ENCODE data around the gene FAT1.

FAT1 gene

GRCh38 chr4:186581421-186581820 lies 142.2 kb downstream of the FAT1 start:
- TF ChIP-seq, protein P1, sequence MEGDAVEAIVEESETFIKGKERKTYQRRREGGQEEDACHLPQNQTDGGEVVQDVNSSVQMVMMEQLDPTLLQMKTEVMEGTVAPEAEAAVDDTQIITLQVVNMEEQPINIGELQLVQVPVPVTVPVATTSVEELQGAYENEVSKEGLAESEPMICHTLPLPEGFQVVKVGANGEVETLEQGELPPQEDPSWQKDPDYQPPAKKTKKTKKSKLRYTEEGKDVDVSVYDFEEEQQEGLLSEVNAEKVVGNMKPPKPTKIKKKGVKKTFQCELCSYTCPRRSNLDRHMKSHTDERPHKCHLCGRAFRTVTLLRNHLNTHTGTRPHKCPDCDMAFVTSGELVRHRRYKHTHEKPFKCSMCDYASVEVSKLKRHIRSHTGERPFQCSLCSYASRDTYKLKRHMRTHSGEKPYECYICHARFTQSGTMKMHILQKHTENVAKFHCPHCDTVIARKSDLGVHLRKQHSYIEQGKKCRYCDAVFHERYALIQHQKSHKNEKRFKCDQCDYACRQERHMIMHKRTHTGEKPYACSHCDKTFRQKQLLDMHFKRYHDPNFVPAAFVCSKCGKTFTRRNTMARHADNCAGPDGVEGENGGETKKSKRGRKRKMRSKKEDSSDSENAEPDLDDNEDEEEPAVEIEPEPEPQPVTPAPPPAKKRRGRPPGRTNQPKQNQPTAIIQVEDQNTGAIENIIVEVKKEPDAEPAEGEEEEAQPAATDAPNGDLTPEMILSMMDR (conservative IDR thresholded peaks at IDR 0.05; ENCODE audit: low read depth, low read length) = no peak
- H3K4me3 ChIP-seq (ENCODE audit: low read depth, low read length) = no peak overlapping the region
- DNase-seq (ENCODE audit: low read depth) = no peak

DNA sequence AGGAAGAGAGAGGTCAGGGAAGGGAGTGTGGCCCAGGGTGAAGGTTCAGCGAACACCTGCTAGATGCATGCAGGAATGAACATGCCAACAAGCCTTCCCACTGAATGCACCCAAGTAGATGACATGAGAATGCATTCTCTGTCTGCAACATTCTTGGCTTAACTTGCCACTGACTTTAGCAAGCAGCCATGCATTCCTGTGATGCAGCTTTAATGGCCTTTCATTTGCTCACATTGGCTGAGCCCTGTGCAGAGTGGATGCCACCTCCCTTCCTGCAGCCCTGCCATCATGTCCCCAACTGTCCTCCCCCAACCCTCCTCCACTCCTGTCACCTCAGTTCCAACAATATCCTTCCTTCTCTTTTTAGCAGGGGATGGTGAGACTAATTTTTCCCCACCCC lies 143.0 kb downstream of the FAT1 start:
- TF ChIP-seq, protein P1 (conservative IDR thresholded peaks at IDR 0.05; ENCODE audit: low read depth, low read length) = no peak
- no peak for DNase-seq (ENCODE audit: low read depth)
- H3K4me3 ChIP-seq (ENCODE audit: low read depth, low read length) = no peak overlapping the region

DNA sequence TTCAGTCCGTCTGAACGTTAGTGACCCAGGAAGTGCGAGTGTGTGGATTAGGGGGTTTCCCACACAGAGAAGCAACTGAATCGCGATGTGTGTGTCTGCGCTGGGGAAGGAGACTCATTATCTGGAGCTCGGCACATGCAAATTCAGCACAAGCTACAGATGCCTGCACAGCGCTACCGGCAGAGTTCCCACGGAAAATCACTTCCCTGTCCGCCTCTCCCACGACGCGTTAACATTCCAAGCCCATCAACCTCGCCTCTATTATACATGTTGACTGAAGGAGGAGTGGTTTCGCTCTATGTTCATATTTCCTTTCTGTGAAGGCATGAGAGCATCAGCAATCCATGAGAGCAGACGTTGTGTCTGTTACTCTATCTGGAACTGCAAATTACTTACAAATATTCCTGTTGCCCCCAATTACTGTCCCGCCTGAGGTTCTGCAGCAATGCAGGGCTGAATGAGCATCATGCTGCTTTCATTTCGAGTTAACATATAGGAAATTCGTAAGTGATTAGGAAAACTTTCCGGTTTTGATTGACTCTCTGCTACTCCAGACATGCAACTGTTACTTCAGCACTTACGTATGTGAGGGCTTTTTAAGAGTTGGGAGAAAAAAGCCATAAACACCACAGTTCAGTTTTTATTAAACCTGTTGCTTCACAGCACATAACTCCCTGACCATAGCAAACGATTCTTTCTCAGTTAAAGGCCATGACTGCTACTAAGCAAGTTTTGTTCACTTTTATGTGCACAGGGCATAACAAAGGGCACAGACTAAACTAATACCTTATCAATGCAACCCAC lies 153.3 kb downstream of the FAT1 start:
- peak overlapping the region; percentile 32 for H3K4me3 ChIP-seq (ENCODE audit: low read depth, low read length)
- TF ChIP-seq, protein P1 (conservative IDR thresholded peaks at IDR 0.05; ENCODE audit: low read depth, low read length) = no peak
- peak; percentile 40 for DNase-seq (ENCODE audit: low read depth)

DNA sequence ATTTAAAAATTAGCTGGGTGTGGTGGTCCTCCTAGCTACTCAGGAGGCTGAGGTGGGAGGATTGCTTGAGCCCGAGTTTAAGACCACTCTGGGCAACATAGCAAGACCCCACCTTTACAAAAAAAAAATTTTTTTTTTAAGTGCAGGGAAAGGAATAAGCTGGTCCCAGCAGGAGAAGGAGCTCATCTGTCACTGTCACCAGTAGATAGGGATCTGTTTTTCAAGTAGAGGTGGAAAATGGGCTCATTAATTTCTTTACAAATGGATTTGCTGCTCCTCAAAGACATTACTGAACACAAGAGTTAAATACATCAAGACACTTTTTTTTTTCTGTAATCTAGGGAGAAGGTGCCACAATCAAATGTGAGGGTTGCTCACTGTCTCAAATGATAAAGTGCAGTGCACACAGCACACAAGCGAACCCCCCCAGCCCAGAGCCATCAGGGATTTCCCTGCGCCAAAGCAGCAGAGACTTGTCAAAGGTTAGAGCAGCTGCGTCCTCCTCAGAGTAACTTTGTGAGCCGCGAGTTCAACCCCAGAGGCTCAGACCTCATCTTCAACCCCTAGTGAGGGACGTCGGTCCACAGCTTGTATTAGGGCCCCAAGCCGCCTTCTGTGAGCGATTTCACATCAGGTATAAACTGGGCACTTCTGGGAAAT lies 154.0 kb downstream of the FAT1 start:
- peak overlapping the region; percentile 32 for H3K4me3 ChIP-seq (ENCODE audit: low read depth, low read length)
- TF ChIP-seq, protein P1 (conservative IDR thresholded peaks at IDR 0.05; ENCODE audit: low read depth, low read length) = no peak
- no peak for DNase-seq (ENCODE audit: low read depth)

GRCh38 chr4:186566068-186566467 lies 157.6 kb downstream of the FAT1 start:
- TF ChIP-seq, protein P1 (conservative IDR thresholded peaks at IDR 0.05; ENCODE audit: low read depth, low read length) = no peak
- DNase-seq (ENCODE audit: low read depth) = no peak
- no peak overlapping the region for H3K4me3 ChIP-seq (ENCODE audit: low read depth, low read length)

GRCh38 chr4:186563761-186564160 lies 159.9 kb downstream of the FAT1 start:
- TF ChIP-seq, protein P1 (conservative IDR thresholded peaks at IDR 0.05; ENCODE audit: low read depth, low read length) = no peak
- H3K4me3 ChIP-seq (ENCODE audit: low read depth, low read length) = no peak overlapping the region
- no peak for DNase-seq (ENCODE audit: low read depth)

Measured in choroid plexus epithelial cell (primary cell).